ENCODE results near the gene CCDC171. TPM values are rescaled to one million over a fixed set of nuclear protein-coding genes. Genes with fewer than 3 reads are reported as not detected.

Gene CCDC171
- total and polyA plus RNA-seq, 3 donors from 2014 or later = 13.2 to 30.2 (median 21.4) TPM

DNA sequence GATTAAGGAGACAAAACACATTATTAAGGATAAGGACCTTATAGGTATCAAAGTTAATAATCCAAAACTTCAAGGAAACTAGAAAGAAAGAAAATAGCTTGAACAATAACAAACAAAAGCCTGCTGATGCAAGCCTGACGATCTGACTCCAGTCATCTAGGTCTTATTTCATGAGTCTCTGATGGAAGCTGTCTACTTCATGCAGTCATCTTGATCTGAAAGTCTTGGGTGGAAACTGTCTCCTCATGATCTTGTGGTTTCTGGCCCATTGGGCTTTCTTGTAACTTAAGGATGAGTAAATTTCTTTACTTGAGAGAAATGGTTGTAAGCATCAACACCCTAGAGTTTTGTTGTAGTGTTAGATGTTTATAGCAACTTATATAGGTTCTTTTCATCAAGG, 21.5 kb upstream of the CCDC171 start:
- Histone ChIP-seq H3K4me3 (no peak overlapping the region), H3K36me3 (ENCODE audit: low read depth, missing control alignments) (no peaks in the 10 kb centered on the region), H3K9me3 (no peaks in the 10 kb centered on the region), H3K4me1 (no peaks in the 10 kb centered on the region), H3K27ac (no peak overlapping the region), H3K27me3 (no peaks in the 10 kb centered on the region)
- no peak for DNase-seq
- intact Hi-C loops (cut with DNase I; ENCODE audit: low total_unique reads) = no loop called here
- 32 to 55% methylated on average over 1 of the region's 1 CpG for WGBS, 2 donors
- TF ChIP-seq, protein P1, sequence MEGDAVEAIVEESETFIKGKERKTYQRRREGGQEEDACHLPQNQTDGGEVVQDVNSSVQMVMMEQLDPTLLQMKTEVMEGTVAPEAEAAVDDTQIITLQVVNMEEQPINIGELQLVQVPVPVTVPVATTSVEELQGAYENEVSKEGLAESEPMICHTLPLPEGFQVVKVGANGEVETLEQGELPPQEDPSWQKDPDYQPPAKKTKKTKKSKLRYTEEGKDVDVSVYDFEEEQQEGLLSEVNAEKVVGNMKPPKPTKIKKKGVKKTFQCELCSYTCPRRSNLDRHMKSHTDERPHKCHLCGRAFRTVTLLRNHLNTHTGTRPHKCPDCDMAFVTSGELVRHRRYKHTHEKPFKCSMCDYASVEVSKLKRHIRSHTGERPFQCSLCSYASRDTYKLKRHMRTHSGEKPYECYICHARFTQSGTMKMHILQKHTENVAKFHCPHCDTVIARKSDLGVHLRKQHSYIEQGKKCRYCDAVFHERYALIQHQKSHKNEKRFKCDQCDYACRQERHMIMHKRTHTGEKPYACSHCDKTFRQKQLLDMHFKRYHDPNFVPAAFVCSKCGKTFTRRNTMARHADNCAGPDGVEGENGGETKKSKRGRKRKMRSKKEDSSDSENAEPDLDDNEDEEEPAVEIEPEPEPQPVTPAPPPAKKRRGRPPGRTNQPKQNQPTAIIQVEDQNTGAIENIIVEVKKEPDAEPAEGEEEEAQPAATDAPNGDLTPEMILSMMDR (IDR thresholded peaks at IDR 0.05) = no peak
- TF ChIP-seq POLR2A (IDR thresholded peaks at IDR 0.05) = no peak

DNA sequence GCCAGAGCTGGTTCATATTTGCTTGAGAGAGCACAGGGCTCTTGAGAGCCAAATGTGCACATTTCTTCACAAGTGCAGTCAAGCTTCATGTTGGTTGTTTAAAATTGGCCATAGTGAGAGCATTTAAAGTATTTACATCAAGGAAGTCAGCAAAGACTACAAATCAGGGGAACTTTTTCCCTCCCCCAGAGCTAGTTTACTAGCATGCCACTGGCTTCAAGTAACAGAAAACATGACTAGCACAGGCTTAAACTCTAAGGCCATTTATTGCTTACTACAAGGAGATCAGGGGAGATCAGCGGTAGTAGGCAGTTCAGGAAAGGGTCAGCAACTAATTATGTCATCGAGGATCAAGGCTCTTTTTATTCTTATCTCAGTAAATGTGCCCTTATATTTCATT, 11.0 kb upstream of the CCDC171 start:
- whole genome bisulfite sequencing, 2 donors = 47 to 56% methylated on average over 2 of the region's 2 CpGs
- Histone ChIP-seq H3K4me3 (no peak overlapping the region), H3K4me1 (no peaks in the 10 kb centered on the region), H3K9me3 (no peaks in the 10 kb centered on the region), H3K27me3 (no peaks in the 10 kb centered on the region), H3K27ac (no peak overlapping the region), H3K36me3 (ENCODE audit: low read depth, missing control alignments) (no peaks in the 10 kb centered on the region)
- no peak for TF ChIP-seq POLR2A (IDR thresholded peaks at IDR 0.05)
- intact Hi-C loops (cut with DNase I; ENCODE audit: low total_unique reads) = no loop called here
- no peak for DNase-seq

DNA sequence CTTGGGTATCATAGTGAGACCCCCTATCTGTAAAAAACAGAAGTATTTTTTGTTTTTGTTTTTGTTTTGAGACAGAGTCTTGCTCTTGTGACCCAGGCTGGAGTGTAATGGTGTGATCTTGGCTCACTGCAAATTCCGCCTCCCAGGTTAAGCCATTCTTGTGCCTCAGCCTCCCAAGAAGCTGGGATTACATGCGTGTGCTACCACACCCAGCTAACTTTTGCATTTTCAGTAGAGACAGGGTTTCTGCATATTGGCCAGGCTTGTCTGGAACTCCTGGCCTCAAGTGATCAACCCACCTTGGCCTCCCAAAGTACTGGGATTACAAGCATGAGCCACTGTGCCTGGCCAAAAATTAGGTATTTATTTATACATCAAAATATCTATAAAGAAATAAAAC, 10.2 kb upstream of the CCDC171 start:
- Histone ChIP-seq H3K4me3 (no peak overlapping the region), H3K27me3 (no peaks in the 10 kb centered on the region), H3K4me1 (no peaks in the 10 kb centered on the region), H3K27ac (no peak overlapping the region), H3K9me3 (no peaks in the 10 kb centered on the region), H3K36me3 (ENCODE audit: low read depth, missing control alignments) (no peaks in the 10 kb centered on the region)
- intact Hi-C loops (cut with DNase I; ENCODE audit: low total_unique reads) = no loop called here
- no peak for DNase-seq
- TF ChIP-seq, protein P1 (IDR thresholded peaks at IDR 0.05) = no peak
- TF ChIP-seq POLR2A (IDR thresholded peaks at IDR 0.05) = no peak
- WGBS, 2 donors = 95% methylated on average over 2 of the region's 2 CpGs

DNA sequence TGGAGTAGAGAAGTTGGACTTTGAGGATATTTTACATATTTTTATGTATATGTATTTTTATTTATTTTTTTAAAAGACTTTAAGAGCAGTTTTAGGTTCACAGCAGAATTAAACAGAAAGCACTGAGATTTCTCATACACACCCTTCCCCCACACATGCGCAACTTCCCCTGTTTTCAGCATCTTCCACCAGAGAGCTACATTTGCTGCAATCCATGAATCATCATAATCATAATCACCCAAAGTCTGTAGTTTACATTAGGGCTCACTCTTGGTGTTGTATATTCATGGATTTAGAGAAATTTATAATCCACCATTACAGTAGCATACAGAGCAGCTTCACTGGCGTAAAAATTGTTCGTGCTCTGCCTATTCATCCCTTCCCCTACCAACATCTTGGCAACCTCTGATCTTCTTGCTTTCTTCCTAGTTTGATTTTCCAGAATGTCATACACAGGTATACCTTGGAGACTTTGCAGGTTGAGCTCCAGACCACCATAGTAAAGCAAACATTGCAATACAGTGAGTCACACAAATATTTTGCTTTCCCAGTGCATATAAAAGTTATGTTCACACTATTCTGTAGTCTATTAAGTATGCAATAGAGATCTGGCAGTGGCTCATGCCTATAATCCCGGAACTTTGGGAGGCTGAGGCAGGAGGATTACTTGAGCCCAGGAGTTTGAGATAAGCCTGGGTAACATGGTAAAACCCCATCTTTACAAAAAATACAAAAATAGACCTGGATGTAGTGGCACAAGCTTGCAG, 9.6 kb upstream of the CCDC171 start:
- H3K9me3 ChIP-seq = no peaks in the 10 kb centered on the region
- H3K27me3 ChIP-seq = no peaks in the 10 kb centered on the region
- no peak for DNase-seq
- 93 to 94% methylated on average over 4 of the region's 4 CpGs for WGBS, 2 donors
- no peaks in the 10 kb centered on the region for H3K36me3 ChIP-seq (ENCODE audit: low read depth, missing control alignments)
- no peak for TF ChIP-seq POLR2A (IDR thresholded peaks at IDR 0.05)
- TF ChIP-seq, protein P1 (IDR thresholded peaks at IDR 0.05) = no peak
- no peak overlapping the region for H3K27ac ChIP-seq
- intact Hi-C loops (cut with DNase I; ENCODE audit: low total_unique reads) = no loop called here
- H3K4me3 ChIP-seq = no peak overlapping the region
- no peaks in the 10 kb centered on the region for H3K4me1 ChIP-seq

DNA sequence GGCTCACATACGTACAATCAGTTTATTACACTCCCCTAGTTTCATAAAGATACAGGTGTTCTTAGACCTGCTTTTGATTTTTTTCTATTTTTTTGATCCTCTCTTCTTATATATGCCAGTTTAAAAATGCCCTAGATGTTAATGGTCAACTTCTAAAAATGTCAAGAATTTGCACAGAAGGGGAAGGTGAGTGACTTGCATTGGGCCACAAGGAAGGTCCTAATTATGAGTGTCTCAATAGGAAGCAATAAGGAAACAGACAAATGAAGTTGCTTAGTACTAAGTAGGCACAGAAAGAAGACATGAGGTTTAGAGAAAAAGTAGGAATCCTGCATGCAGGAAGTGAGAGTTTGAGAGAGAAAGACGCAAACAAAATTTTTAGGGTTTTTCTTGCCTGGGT, 3.2 kb upstream of the CCDC171 start:
- 93 to 94% methylated on average over 2 of the region's 2 CpGs for WGBS, 2 donors
- Histone ChIP-seq H3K9me3 (no peaks in the 10 kb centered on the region), H3K4me1 (peaks cover 3% of the 10 kb centered on the region), H3K27ac (no peak overlapping the region), H3K4me3 (no peak overlapping the region), H3K36me3 (ENCODE audit: low read depth, missing control alignments) (no peaks in the 10 kb centered on the region), H3K27me3 (no peaks in the 10 kb centered on the region)
- intact Hi-C loops (cut with DNase I; ENCODE audit: low total_unique reads) = no loop called here
- DNase-seq = no peak
- TF ChIP-seq, protein P1 (IDR thresholded peaks at IDR 0.05) = no peak
- TF ChIP-seq POLR2A (IDR thresholded peaks at IDR 0.05) = no peak
